HG03045 (cell line): ENCODE measurements around the gene POLD1.
"Not testable (repeated sequence)": the region's sequence is repeated elsewhere in the genome, so short reads cannot be mapped to it uniquely, and the experiment has no call there.

Source experiments
- ATAC-seq: cut with Tn5 transposase; IDR thresholded peaks from one replicate; pipeline ENCODE4 v1.9.1; 2021; ENCODE audit warnings: mild to moderate bottlenecking, moderate library complexity; ENCODE audit not compliant: unreplicated experiment

The POLD1 gene

DNA sequence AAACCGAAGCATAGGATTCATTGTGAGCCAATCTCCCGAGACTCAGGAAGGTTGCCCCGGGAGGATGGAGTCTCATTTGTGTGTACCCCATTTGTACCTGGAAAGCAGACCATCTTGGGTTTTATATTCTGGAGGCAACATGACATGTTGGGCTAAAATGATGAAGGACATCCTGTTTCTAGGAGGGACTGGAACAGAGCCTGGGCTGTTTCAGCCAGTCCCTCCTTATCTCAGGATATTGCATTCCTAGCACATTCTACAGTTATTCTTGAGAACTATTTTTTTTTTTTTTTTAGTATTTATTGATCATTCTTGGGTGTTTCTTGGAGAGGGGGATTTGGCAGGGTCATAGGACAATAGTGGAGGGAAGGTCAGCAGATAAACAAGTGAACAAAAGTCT lies 6.1 kb downstream of the POLD1 start:
- not testable (repeated sequence) for ATAC-seq

DNA sequence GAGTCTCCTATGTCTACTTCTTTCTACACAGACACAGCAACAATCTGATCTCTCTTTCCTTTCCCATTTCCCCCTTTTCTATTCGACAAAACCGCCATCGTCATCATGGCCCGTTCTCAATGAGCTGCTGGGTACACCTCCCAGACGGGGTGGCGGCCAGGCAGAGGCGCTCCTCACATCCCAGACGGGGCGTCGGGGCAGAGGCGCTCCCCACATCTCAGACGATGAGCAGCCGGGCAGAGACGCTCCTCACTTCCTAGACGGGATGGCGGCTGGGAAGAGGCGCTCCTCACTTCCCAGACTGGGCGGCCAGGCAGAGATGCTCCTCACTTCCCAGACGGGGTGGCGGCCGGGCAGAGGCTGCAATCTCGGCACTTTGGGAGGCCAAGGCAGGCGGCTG lies 6.8 kb downstream of the POLD1 start:
- ATAC-seq = not testable (repeated sequence)

DNA sequence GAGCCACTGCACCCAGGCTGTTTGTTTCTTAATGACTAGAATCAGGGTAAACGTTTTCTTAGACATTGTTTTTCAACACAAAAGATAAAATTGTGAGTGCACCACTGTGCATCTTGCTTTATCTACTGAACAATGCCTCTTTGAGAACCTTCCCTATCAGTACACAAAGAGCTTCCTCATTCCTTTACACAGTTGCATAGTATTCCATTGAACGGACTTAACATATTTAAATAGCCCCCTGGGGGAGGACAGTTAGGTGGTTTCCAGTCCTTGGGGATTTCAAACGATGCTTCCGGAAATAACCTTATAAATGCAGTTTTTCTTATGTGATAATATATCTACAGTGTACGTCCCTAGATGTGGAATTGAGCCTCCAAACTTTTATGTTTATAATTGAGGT lies 8.6 kb downstream of the POLD1 start:
- ATAC-seq = no peak

DNA sequence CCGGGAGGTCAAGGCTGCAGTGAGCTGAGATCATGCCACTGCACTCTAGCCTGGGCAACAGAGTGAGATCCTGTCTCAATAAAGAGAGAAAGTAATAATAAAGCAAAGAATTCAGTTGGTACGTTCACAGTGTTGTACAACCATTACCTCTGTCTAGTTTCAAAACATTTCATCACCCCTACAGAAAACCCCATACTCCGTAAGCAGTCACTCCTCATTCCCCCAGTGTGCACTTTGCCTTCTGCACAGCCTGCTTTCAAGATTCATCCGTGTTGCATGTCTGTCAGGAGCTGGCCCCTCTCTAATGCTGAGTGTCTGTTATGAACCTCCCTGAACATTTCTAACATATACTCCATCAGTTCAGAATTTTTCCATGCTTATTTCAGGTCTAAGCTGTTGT lies 9.4 kb downstream of the POLD1 start:
- no peak for ATAC-seq

DNA sequence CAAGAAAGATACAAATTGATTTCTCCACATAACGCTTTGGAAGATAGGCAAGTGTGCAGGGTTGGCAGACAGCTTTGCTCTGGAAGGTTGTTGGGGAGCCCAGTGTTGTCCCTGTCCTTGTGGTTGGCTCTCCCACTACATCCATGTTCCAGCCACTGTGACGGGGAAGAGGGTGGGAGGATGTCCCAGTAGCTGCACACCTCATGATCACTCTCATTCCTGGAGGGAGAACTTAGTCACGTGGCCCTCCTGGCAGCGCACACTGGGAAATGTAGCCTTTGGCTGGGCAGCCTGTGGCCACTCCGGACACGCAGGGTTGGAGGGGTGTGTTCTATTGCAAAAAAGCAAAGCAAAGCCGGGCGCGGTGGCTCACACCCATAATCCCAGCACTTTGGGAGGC lies 9.9 kb downstream of the POLD1 start:
- no peak for ATAC-seq

DNA sequence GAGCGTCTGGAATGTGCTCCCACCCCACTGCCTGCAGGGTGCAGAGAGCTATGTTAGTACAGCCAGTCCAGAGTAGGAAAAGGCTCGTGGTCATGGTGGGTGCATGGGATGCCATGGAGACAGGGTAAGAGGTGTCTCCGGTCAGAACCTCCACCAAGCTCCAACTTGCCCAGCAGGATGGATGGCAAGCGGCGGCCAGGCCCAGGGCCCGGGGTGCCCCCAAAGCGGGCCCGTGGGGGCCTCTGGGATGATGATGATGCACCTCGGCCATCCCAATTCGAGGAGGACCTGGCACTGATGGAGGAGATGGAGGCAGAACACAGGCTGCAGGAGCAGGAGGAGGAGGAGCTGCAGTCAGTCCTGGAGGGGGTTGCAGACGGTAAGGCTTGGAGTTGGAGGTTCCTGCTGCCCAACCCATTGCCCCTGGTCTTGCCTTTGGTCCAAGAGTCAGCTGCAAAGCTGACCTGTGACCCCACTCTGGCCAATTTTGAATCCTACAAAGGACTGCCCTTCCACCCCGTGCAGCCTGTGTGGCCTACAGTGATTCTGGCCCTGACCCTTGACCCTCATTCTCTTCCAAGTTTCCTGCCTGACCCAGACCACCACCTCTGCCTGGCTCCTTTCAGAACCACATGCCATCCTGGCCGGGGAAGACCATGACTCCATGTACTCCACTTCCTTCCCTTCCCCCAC lies 14.7 kb downstream of the POLD1 start:
- ATAC-seq = no peak

DNA sequence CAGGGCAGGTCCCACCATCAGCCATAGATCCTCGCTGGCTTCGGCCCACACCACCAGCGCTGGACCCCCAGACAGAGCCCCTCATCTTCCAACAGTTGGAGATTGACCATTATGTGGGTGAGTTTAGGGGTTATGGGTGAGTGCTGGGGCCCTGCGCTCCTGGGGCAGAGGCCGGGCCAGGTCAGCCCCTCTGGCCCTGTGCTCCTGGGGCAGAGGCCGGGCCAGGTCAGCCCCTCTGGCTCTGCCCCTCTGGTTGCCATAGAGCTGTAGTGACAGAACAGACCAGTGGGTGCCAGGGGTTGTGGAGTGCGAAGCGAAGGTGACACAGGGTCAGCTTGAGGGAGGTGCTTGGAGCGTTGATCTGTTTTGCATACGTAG lies 15.2 kb downstream of the POLD1 start:
- ATAC-seq = no peak

DNA sequence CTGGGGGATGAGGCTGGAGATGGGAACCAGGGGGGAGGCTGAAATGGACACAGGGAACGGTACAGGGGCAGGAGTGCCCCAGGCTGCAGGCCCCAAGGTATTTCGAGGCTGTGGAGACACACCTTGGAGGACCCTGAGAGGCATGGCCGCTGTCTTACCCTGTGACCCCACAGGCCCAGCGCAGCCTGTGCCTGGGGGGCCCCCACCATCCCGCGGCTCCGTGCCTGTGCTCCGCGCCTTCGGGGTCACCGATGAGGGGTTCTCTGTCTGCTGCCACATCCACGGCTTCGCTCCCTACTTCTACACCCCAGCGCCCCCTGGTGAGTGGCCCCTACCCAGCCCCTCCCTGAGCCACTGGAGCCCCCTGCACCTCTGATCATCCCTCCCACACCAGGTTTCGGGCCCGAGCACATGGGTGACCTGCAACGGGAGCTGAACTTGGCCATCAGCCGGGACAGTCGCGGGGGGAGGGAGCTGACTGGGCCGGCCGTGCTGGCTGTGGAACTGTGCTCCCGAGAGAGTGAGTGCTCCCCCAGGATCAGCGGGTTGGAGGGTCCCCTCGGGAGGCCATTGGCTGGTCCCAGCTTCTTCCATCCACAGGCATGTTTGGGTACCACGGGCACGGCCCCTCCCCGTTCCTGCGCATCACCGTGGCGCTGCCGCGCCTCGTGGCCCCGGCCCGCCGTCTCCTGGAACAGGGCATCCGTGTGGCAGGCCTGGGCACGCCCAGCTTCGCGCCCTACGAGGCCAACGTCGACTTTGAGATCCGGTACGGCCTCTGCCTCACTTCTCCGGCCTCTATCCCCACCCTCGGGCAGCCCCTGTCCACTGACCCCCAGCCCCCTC lies 17.7 kb downstream of the POLD1 start:
- ATAC-seq = no peak

DNA sequence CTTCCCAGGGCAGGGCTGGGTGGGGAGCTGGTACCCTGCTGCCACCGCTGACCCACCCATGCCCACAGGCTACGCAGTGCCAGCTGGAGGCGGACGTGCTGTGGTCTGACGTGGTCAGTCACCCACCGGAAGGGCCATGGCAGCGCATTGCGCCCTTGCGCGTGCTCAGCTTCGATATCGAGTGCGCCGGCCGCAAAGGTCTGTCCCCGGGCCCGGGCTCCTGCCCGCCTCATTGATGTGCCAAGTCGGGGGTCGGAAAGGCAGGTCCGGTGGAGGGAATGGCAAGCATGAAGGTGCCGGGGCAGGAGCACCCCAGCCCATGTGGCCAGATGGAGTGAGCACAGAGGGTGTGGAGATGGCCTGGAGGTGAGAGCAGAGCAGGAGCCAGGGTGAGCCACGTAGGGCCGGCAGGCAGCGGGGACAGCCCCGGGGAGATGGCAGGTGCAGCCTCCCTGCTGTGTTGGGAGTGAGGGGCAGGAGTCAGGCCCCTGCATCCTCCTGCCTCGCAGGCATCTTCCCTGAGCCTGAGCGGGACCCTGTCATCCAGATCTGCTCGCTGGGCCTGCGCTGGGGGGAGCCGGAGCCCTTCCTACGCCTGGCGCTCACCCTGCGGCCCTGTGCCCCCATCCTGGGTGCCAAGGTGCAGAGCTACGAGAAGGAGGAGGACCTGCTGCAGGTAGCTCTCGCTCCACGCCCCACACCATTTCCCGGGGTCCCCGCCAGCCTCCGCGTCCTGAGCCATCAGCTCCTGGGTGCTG lies 18.6 kb downstream of the POLD1 start:
- ATAC-seq = no peak

DNA sequence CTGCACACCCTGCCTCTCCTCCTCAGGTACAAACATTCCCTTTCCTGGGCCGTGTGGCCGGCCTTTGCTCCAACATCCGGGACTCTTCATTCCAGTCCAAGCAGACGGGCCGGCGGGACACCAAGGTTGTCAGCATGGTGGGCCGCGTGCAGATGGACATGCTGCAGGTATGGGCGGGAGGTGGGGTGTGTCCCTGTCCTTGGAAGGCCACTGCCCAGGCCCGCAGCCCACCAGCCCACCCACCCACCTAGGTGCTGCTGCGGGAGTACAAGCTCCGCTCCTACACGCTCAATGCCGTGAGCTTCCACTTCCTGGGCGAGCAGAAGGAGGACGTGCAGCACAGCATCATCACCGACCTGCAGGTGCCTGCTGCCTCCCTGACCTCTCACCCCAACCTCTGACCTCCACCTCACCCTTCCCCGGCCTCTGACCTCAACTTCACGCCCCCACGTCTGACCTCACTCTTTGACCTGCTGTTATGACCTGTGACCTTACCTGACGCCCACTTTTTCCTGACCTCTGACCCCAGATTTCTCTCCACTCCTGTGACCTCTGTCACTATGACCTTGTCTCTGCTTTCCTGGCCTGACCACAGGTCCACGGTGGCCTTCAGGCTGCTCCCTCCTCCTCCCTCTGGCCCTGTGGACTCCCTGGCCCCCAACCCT lies 22.1 kb downstream of the POLD1 start:
- ATAC-seq = no peak

DNA sequence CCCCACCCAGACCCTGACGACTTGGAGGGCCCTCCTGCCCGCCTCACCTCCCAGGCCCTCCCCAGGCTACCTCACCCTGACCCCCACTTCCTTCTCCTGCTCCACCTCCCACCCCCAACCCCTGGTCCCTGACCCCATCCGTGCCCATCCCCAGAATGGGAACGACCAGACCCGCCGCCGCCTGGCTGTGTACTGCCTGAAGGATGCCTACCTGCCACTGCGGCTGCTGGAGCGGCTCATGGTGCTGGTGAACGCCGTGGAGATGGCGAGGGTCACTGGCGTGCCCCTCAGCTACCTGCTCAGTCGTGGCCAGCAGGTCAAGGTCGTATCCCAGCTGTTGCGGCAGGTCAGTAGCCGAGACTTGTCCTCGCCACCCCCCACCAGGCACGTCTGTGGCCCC lies 22.7 kb downstream of the POLD1 start:
- no peak for ATAC-seq

DNA sequence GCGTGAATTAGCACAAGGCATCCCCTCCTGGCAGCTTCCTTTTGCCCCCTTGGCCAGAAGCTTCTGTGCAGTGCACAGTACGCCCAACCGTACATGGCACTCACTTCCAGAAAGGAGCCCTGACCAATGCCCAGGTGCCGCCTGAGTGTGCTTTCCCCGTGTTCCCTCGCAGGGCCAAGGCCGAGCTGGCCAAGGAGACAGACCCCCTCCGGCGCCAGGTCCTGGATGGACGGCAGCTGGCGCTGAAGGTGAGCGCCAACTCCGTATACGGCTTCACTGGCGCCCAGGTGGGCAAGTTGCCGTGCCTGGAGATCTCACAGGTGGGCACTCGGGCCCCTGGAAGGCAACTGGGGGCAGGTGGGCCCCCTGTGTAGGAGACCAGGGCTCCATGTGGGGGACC lies 25.2 kb downstream of the POLD1 start:
- ATAC-seq = no peak

DNA sequence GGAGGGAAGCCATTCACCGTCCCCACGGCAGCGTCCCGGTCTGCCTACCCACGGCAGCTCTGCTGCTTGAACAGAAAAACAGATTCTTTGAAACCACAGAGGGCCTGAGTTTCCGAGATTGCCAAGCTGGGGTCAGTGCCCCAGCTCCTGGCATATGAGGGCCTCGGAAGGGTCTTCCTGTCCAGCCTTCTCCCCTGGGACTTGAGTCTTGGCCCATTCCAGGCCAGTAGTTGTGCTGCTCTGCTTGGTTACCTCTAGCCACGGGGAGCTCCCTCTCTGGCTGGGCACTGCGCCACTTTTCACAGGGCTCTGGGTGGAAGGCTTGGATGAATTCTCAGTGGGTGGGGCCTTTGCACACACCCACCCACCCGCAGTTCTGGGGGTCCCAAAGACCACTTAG lies 26.0 kb downstream of the POLD1 start:
- no peak for ATAC-seq

DNA sequence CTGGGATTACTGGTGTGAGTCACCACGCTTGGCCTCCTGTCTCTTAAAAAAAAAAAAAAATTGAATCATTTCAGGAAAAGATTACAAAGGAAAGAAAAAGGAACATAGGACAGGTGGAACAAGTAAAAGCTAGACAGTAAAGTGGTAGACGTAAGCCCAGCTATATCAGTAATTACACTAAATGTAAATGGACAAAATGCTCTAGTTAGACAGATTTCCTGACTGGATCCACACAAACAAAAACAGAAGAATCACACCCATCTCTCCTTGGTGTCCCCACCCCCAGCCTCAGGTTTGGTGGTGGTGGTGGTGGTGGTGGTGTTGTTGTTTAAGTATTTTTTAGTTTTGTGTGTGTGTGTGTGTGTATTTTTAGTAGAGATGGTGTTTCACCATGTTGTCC lies 28.3 kb downstream of the POLD1 start:
- no peak for ATAC-seq

DNA sequence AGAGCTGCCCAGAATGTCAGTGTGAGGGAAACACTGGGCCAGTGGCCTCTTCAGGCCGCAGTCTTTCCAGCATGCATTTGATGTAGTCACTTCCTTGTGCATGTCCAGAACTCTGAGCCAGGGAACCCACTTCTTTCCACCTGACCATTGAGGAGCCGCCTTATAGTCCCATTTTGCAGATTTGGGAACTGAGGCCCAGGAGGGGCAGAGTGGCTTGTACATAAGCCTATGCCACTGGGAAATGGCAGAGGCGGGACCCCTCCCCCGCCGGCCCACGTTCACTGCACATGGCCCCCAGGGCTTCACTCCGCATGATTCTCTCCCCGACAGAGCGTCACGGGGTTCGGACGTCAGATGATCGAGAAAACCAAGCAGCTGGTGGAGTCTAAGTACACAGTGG lies 28.9 kb downstream of the POLD1 start:
- ATAC-seq = no peak

DNA sequence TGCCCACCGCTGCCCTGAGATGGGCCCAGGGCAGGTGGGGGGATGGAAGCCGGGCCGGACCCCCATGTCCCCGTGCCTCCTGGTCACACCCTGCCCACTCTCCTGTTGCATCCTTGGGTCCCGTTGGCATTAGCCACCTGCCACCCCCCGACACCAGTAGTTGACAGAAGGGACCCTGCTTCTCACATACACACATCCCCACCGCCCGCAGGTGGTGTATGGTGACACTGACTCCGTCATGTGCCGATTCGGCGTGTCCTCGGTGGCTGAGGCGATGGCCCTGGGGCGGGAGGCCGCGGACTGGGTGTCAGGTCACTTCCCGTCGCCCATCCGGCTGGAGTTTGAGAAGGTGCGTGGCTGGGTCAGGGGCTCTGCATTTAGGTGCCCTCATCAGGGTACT lies 29.4 kb downstream of the POLD1 start:
- ATAC-seq = no peak

DNA sequence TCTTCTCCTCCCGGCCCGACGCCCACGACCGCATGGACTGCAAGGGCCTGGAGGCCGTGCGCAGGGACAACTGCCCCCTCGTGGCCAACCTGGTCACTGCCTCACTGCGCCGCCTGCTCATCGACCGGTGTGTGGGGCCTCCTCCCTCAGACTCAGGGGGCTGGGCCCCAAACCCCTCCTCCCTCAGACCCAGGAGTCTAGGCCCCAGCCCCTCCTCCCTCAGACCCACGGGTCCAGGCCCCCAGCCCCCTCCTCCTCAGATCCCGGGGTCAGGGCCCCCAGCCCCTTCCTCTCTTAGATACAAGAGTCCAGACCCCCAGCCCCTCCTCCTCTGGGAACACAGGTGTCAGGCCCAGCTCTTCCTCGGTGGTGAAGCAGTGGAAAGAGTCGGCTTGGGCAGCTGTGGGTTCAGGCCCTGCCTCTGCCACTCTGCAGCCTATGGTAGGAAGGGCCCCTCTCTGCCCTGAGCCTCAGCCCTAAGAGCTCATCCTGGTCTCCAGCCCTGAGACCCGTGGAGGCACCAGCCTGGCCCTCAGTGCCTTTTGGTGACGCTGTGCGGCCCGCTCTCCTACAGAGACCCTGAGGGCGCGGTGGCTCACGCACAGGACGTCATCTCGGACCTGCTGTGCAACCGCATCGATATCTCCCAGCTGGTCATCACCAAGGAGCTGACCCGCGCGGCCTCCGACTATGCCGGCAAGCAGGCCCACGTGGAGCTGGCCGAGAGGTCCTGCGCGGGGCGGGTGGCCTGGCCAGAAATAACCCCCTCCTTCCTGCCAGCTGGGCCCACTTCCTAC lies 30.9 kb downstream of the POLD1 start:
- ATAC-seq = peak; percentile 19

DNA sequence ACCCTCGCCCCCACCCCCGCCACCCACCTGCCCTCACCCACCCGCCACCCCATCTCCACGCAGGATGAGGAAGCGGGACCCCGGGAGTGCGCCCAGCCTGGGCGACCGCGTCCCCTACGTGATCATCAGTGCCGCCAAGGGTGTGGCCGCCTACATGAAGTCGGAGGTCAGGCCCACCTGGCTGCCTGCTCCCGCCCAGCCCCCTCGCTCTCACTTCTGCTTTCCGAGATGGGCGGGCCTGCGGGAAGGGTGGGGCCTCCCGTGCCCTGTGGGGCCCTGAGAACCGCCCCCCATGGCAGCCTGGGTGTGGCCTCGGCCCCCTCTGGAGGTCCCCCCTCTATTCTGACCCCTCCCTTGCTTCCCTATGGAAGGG lies 31.5 kb downstream of the POLD1 start:
- peak; percentile 38 for ATAC-seq

DNA sequence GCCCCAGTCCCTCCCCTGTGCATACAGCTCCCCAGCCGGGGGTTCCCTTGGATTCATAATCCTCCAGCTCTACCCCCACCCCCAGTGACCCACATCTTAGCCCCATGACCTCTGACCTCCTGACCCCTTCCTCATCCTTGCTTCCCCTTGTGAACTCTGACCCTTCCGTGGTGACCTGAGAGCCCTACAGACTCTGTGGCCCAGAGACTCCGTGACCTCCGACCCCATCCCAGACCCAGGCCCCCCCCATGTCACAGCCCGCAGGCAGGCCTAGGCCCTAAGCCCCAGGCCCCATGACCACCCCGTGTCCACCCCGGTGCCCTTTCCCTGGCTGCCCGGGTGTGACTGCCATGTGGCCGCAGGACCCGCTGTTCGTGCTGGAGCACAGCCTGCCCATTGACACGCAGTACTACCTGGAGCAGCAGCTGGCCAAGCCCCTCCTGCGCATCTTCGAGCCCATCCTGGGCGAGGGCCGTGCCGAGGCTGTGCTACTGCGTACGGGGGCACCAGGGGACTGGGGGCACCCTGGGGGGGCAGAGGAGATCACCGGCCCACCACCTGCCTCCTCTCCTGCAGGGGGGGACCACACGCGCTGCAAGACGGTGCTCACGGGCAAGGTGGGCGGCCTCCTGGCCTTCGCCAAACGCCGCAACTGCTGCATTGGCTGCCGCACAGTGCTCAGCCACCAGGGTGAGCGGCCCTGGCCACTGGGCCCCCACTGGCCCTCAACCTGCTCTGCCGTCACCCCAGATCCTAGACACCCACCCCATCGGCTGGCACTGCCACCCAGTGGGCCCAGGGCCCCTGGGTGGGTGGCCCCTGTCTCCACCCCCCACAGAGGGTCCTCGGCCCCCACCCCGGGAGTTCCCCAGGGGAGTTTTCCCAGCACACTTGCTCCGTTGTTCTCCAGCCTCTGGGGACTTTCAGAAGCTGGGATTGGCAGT lies 32.2 kb downstream of the POLD1 start:
- no peak for ATAC-seq
